SK-N-SH (cell line): ENCODE results near the gene HTN3.
"Not testable (repeated sequence)": the region's sequence is repeated elsewhere in the genome, so short reads cannot be mapped to it uniquely, and the experiment has no call there.

Experiments used
- EZH2phosphoT487 ChIP-seq: fragments of 200-600 bp; sonication (generic); IDR thresholded peaks from 2 replicates; pipeline ENCODE4 v1.6.1; 2017; ENCODE audit warnings: low read depth, mixed run types, mild to moderate bottlenecking, antibody characterized with exemption, moderate library complexity, borderline replicate concordance
- GATA2 ChIP-seq: sonication (generic); formaldehyde crosslinking; IDR thresholded peaks from 2 replicates; pipeline ENCODE4 v1.5.0; 2020; ENCODE audit warnings: mild to moderate bottlenecking, missing genetic modification reagents
- RAD21 ChIP-seq: IDR thresholded peaks from 2 replicates; pipeline ENCODE4 v1.6.1; 2012; ENCODE audit warnings: mild to moderate bottlenecking, low read length
- RFX5 ChIP-seq: IDR thresholded peaks from 2 replicates; pipeline ENCODE4 v1.6.1; 2012; ENCODE audit warnings: mild to moderate bottlenecking, improper control_type of control experiment, low read length
- TF ChIP-seq, protein P1 (sequence below): fragments of 200-600 bp; sonication (generic); IDR thresholded peaks from 2 replicates; pipeline ENCODE4 v1.6.1; 2017; ENCODE audit warnings: antibody characterized with exemption, mild to moderate bottlenecking, moderate library complexity
- TF ChIP-seq, protein P2 (sequence below): fragments of 150-350 bp; IDR thresholded peaks from 2 replicates; pipeline ENCODE4 v1.6.1; 2016; ENCODE audit warnings: mild to moderate bottlenecking, low read depth, low read length
- TF ChIP-seq, protein P3 (sequence below): IDR thresholded peaks from 2 replicates; pipeline ENCODE4 v1.4.0; 2012; ENCODE audit warnings: low read depth

DNA sequence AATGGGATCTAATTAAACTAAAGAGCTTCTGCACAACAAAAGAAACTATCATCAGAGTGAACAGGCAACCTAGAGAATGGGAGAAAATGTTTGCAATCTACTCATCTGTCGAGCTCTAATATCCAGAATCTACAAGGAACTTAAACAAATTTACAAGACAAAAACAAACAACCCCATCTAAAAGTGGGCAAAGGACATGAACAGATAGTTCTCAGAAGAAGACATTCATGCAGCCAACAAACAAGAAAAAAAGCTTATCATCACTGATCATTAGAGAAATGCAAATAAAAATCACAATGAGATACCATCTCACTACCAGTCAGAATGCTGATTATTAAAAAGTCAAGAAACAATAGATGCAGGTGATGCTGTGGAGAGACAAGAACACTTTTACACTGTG lies 28.3 kb downstream of the HTN3 start:
- TF ChIP-seq RAD21; RFX5; GATA2 (CRISPR knock-in tag); EZH2phosphoT487: not testable (repeated sequence)
- TF ChIP-seq, protein P1, sequence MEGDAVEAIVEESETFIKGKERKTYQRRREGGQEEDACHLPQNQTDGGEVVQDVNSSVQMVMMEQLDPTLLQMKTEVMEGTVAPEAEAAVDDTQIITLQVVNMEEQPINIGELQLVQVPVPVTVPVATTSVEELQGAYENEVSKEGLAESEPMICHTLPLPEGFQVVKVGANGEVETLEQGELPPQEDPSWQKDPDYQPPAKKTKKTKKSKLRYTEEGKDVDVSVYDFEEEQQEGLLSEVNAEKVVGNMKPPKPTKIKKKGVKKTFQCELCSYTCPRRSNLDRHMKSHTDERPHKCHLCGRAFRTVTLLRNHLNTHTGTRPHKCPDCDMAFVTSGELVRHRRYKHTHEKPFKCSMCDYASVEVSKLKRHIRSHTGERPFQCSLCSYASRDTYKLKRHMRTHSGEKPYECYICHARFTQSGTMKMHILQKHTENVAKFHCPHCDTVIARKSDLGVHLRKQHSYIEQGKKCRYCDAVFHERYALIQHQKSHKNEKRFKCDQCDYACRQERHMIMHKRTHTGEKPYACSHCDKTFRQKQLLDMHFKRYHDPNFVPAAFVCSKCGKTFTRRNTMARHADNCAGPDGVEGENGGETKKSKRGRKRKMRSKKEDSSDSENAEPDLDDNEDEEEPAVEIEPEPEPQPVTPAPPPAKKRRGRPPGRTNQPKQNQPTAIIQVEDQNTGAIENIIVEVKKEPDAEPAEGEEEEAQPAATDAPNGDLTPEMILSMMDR: not testable (repeated sequence)
- TF ChIP-seq, protein P2, sequence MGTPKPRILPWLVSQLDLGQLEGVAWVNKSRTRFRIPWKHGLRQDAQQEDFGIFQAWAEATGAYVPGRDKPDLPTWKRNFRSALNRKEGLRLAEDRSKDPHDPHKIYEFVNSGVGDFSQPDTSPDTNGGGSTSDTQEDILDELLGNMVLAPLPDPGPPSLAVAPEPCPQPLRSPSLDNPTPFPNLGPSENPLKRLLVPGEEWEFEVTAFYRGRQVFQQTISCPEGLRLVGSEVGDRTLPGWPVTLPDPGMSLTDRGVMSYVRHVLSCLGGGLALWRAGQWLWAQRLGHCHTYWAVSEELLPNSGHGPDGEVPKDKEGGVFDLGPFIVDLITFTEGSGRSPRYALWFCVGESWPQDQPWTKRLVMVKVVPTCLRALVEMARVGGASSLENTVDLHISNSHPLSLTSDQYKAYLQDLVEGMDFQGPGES: not testable (repeated sequence)
- TF ChIP-seq, protein P3, sequence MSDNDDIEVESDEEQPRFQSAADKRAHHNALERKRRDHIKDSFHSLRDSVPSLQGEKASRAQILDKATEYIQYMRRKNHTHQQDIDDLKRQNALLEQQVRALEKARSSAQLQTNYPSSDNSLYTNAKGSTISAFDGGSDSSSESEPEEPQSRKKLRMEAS: not testable (repeated sequence)
